ENCODE data around the gene RNASE13. TPM values are rescaled to one million over a fixed set of nuclear protein-coding genes. Genes with fewer than 3 reads are reported as not detected.

The RNASE13 gene
- total RNA-seq, 4 donors from 2014 or later, result not detected

- peak in 1 of 2 donors; percentile 49 for DNase-seq (ENCODE audit: low spot score in 2 of 2)
- H3K4me3 ChIP-seq (ENCODE audit: low read depth, poor library complexity, severe bottlenecking), result no peak overlapping the region
- no peak for TF ChIP-seq POLR2A (IDR thresholded peaks at IDR 0.05)
- TF ChIP-seq CTCF (IDR thresholded peaks at IDR 0.05), result no peak
- 73 to 88% methylated on average over 2 of the region's 2 CpGs for WGBS, 2 donors
- intact Hi-C loops (cut with DNase I; ENCODE audit: low total_unique reads), result no loop called here
Measured at GRCh38 chr14:21048638-21049037, 14.0 kb upstream of the RNASE13 start.

GRCh38 chr14:21047378-21047781 lies 12.8 kb upstream of the RNASE13 start:
- 40 to 44% methylated on average over 2 of the region's 2 CpGs for WGBS, 2 donors
- no peak overlapping the region for H3K4me3 ChIP-seq (ENCODE audit: low read depth, poor library complexity, severe bottlenecking)
- DNase-seq (ENCODE audit: low spot score in 2 of 2), result peak in 1 of 2 donors; percentile 12
- no peak for TF ChIP-seq CTCF (IDR thresholded peaks at IDR 0.05)
- TF ChIP-seq POLR2A (IDR thresholded peaks at IDR 0.05), result no peak
- intact Hi-C loops (cut with DNase I; ENCODE audit: low total_unique reads), result no loop called here

- peak in 1 of 2 donors; percentile 87 for DNase-seq (ENCODE audit: low spot score in 2 of 2)
- 48 to 51% methylated on average over 6 of the region's 6 CpGs for WGBS, 2 donors
- H3K4me3 ChIP-seq (ENCODE audit: low read depth, poor library complexity, severe bottlenecking), result no peak overlapping the region
- intact Hi-C loops (cut with DNase I; ENCODE audit: low total_unique reads), result no loop called here
- TF ChIP-seq CTCF (IDR thresholded peaks at IDR 0.05) (no peak), POLR2A (IDR thresholded peaks at IDR 0.05) (no peak)
Measured at GRCh38 chr14:21043974-21044618, 9.5 kb upstream of the RNASE13 start.

GRCh38 chr14:21043387-21043973 lies 8.9 kb upstream of the RNASE13 start:
- TF ChIP-seq POLR2A (IDR thresholded peaks at IDR 0.05) (no peak), CTCF (IDR thresholded peaks at IDR 0.05) (no peak)
- H3K4me3 ChIP-seq (ENCODE audit: low read depth, poor library complexity, severe bottlenecking), result no peak overlapping the region
- peak in 1 of 2 donors; percentile 59 for DNase-seq (ENCODE audit: low spot score in 2 of 2)
- WGBS, 2 donors, result 60 to 63% methylated on average over 2 of the region's 2 CpGs
- intact Hi-C loops (cut with DNase I; ENCODE audit: low total_unique reads), result no loop called here

GRCh38 chr14:21042918-21043317 lies 8.3 kb upstream of the RNASE13 start:
- no peak overlapping the region for H3K4me3 ChIP-seq (ENCODE audit: low read depth, poor library complexity, severe bottlenecking)
- WGBS, 2 donors, result 66 to 73% methylated on average over 8 of the region's 8 CpGs
- DNase-seq (ENCODE audit: low spot score in 2 of 2), result peak in 1 of 2 donors; percentile 80
- intact Hi-C loops (cut with DNase I; ENCODE audit: low total_unique reads), result no loop called here
- no peak for TF ChIP-seq CTCF (IDR thresholded peaks at IDR 0.05)
- no peak for TF ChIP-seq POLR2A (IDR thresholded peaks at IDR 0.05)
